ENCODE measurements around the gene KRTAP11-1. TPM values are rescaled to one million over a fixed set of nuclear protein-coding genes. Genes with fewer than 3 reads are reported as not detected.

KRTAP11-1 gene
- total RNA-seq, 1 donor from 2014 or later = not detected

DNA sequence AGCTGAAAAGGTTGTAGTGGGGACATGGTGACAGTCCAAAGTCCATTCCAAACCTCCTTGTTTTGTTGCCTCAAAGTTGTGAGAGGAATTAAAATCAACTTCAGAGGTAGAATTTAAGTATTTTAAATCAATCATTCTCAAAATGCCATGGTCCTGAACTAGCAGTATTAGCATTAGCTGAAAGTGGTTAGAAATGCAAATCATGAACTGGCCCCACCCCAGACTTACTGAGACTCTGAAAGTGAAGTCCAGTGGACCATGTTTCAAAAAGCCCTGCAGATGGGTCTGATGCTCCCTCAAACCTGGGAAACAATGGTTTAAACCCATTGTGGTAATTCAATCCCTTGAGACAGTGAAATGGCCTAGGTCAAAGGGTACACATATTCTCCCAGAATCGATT, 36.2 kb upstream of the KRTAP11-1 start:
- H3K9ac ChIP-seq (ENCODE audit: low read length) = no peak overlapping the region
- no peaks in the 10 kb centered on the region for H3K36me3 Mint-ChIP-seq (ENCODE audit: low read depth, unreplicated experiment)
- peaks cover 5% of the 10 kb centered on the region for H3K9me3 ChIP-seq (ENCODE audit: insufficient read depth, low read depth, low read length)
- H3K27me3 ChIP-seq (ENCODE audit: insufficient read depth, low read length) = no peaks in the 10 kb centered on the region
- no peaks in the 10 kb centered on the region for H4K20me1 ChIP-seq (ENCODE audit: insufficient read depth, low read length)
- FAIRE-seq = no peak
- H3K4me1 ChIP-seq (ENCODE audit: insufficient read depth, low read length) = no peaks in the 10 kb centered on the region
- peaks cover 4% of the 10 kb centered on the region for H3K27me3 Mint-ChIP-seq (ENCODE audit: low read depth, unreplicated experiment)
- no peak for TF ChIP-seq EZH2 (IDR thresholded peaks at IDR 0.05; ENCODE audit: insufficient read depth, low read length)
- TF ChIP-seq, protein P1, sequence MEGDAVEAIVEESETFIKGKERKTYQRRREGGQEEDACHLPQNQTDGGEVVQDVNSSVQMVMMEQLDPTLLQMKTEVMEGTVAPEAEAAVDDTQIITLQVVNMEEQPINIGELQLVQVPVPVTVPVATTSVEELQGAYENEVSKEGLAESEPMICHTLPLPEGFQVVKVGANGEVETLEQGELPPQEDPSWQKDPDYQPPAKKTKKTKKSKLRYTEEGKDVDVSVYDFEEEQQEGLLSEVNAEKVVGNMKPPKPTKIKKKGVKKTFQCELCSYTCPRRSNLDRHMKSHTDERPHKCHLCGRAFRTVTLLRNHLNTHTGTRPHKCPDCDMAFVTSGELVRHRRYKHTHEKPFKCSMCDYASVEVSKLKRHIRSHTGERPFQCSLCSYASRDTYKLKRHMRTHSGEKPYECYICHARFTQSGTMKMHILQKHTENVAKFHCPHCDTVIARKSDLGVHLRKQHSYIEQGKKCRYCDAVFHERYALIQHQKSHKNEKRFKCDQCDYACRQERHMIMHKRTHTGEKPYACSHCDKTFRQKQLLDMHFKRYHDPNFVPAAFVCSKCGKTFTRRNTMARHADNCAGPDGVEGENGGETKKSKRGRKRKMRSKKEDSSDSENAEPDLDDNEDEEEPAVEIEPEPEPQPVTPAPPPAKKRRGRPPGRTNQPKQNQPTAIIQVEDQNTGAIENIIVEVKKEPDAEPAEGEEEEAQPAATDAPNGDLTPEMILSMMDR (IDR thresholded peaks at IDR 0.05; ENCODE audit: insufficient read depth, low read depth, low read length) = no peak
- H3K79me2 ChIP-seq (ENCODE audit: insufficient read depth, low read length) = no peaks in the 10 kb centered on the region
- no peak overlapping the region for H3K27ac Mint-ChIP-seq (ENCODE audit: unreplicated experiment)
- H3K4me3 ChIP-seq (ENCODE audit: insufficient read depth, low read depth, low read length) = no peak overlapping the region
- H3K4me1 Mint-ChIP-seq (ENCODE audit: low read depth, unreplicated experiment) = no peaks in the 10 kb centered on the region
- H3K9me3 Mint-ChIP-seq (ENCODE audit: unreplicated experiment) = peaks cover 1% of the 10 kb centered on the region
- no peak overlapping the region for H3K4me2 ChIP-seq (ENCODE audit: low read length)
- no peak overlapping the region for H3K27ac ChIP-seq (ENCODE audit: low read depth, low read length)
- no peaks in the 10 kb centered on the region for H3K36me3 ChIP-seq (ENCODE audit: insufficient read depth, low read length)
- H3K4me3 Mint-ChIP-seq (ENCODE audit: unreplicated experiment) = no peak overlapping the region
- H2AFZ ChIP-seq (ENCODE audit: low read depth, low read length) = no peak overlapping the region
- DNase-seq (ENCODE audit: low read depth) = no peak

DNA sequence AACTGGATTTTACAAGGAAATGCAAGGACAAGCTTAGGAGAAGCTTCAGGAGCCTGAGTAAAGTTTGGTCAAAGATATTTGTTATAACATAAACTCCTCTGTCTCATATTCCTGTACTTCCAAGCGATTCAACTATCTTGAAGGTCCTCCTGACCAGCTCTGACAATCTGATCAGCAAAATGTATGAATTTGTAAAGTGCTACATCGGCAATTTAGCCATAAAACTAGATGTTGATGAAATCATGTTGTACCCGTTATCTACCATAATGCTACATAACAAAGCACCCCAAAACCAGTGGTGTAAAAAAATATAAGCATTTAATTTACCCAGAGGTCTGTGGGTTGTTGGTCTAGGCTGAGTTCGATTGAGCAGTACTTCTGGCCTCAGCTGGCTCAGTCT, 19.5 kb upstream of the KRTAP11-1 start:
- Mint-ChIP-seq H3K27ac (ENCODE audit: unreplicated experiment) (no peak overlapping the region), H3K4me1 (ENCODE audit: low read depth, unreplicated experiment) (no peaks in the 10 kb centered on the region), H3K36me3 (ENCODE audit: low read depth, unreplicated experiment) (no peaks in the 10 kb centered on the region), H3K4me3 (ENCODE audit: unreplicated experiment) (no peak overlapping the region), H3K27me3 (ENCODE audit: low read depth, unreplicated experiment) (peaks cover 3% of the 10 kb centered on the region), H3K9me3 (ENCODE audit: unreplicated experiment) (no peaks in the 10 kb centered on the region)
- TF ChIP-seq, protein P1 (IDR thresholded peaks at IDR 0.05; ENCODE audit: insufficient read depth, low read depth, low read length) = no peak
- no peak for TF ChIP-seq EZH2 (IDR thresholded peaks at IDR 0.05; ENCODE audit: insufficient read depth, low read length)
- Histone ChIP-seq H3K36me3 (ENCODE audit: insufficient read depth, low read length) (no peaks in the 10 kb centered on the region), H3K79me2 (ENCODE audit: insufficient read depth, low read length) (no peaks in the 10 kb centered on the region), H3K4me2 (ENCODE audit: low read length) (no peak overlapping the region), H3K27ac (ENCODE audit: low read depth, low read length) (no peak overlapping the region), H2AFZ (ENCODE audit: low read depth, low read length) (no peak overlapping the region), H3K4me1 (ENCODE audit: insufficient read depth, low read length) (no peaks in the 10 kb centered on the region), H4K20me1 (ENCODE audit: insufficient read depth, low read length) (no peaks in the 10 kb centered on the region), H3K4me3 (ENCODE audit: insufficient read depth, low read depth, low read length) (no peak overlapping the region), H3K9me3 (ENCODE audit: insufficient read depth, low read depth, low read length) (peaks cover 3% of the 10 kb centered on the region), H3K9ac (ENCODE audit: low read length) (no peak overlapping the region), H3K27me3 (ENCODE audit: insufficient read depth, low read length) (no peaks in the 10 kb centered on the region)
- no peak for FAIRE-seq
- DNase-seq (ENCODE audit: low read depth) = no peak

DNA sequence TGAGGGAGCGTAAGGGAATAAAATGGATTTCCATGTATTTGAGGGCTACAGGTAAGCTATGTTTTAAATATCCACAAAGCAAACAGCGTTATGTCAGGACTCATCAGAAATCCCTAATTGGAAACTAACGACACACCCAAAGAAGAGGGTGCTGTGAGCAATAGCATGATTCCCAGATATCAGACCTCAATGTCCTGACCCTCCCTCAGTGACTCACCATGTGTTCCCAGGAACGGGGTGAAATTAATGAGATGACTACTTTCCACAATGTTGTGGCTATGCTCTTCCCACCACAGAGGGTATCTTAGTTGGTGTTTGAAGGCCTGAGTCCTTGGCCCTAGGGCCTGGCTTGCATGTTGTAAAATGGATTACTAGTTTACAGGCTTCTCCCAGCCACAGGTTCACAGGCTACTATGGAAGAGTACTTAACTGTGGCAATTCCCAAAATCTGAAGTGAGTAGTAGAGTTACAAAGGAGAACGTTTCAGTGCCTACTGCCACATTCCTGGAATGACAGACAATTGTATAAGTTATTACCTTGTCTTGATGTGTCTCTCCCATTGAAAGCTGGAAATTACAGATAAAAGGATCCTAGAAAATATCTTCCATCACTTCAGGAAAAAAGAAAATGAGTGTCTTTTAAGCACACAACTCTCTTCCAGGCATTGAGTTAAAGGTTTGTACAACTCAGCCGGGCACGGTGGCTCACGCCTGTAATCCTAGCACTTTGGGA, 1.7 kb upstream of the KRTAP11-1 start:
- Histone ChIP-seq H2AFZ (ENCODE audit: low read depth, low read length) (no peak overlapping the region), H3K27ac (ENCODE audit: low read depth, low read length) (no peak overlapping the region), H3K27me3 (ENCODE audit: insufficient read depth, low read length) (no peaks in the 10 kb centered on the region), H3K79me2 (ENCODE audit: insufficient read depth, low read length) (no peaks in the 10 kb centered on the region), H3K9ac (ENCODE audit: low read length) (no peak overlapping the region), H3K4me2 (ENCODE audit: low read length) (no peak overlapping the region), H3K9me3 (ENCODE audit: insufficient read depth, low read depth, low read length) (peaks cover 7% of the 10 kb centered on the region), H4K20me1 (ENCODE audit: insufficient read depth, low read length) (no peaks in the 10 kb centered on the region), H3K4me1 (ENCODE audit: insufficient read depth, low read length) (no peaks in the 10 kb centered on the region), H3K36me3 (ENCODE audit: insufficient read depth, low read length) (no peaks in the 10 kb centered on the region), H3K4me3 (ENCODE audit: insufficient read depth, low read depth, low read length) (no peak overlapping the region)
- Mint-ChIP-seq H3K9me3 (ENCODE audit: unreplicated experiment) (no peaks in the 10 kb centered on the region), H3K4me3 (ENCODE audit: unreplicated experiment) (no peak overlapping the region), H3K27me3 (ENCODE audit: low read depth, unreplicated experiment) (peaks cover 15% of the 10 kb centered on the region), H3K36me3 (ENCODE audit: low read depth, unreplicated experiment) (no peaks in the 10 kb centered on the region), H3K4me1 (ENCODE audit: low read depth, unreplicated experiment) (peaks cover 5% of the 10 kb centered on the region), H3K27ac (ENCODE audit: unreplicated experiment) (no peak overlapping the region)
- FAIRE-seq = no peak
- no peak for TF ChIP-seq EZH2 (IDR thresholded peaks at IDR 0.05; ENCODE audit: insufficient read depth, low read length)
- TF ChIP-seq, protein P1 (IDR thresholded peaks at IDR 0.05; ENCODE audit: insufficient read depth, low read depth, low read length) = no peak
- no peak for DNase-seq (ENCODE audit: low read depth)
